ENCODE measurements around the gene LEP.
"Not testable (repeated sequence)": the region's sequence is repeated elsewhere in the genome, so short reads cannot be mapped to it uniquely, and the experiment has no call there.

LEP gene

DNA sequence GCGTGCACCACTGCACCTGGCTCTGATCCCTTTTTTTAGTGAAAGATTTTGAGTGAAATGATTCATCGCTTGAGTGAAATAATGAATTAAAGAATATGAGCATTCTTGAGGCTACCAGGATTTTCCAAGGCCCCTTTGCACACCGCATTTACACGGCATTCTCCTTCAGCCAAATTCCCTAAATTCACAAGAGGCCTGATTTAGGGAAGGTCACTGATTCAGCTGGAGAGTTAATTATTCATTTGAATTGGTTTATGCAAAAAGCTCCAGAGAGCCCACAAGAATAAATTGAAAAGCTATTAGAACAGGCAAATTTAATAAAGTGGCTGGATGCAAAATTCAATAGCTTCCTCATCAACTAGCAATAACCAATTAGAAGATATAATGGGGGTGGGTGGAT is 46.5 kb downstream of the LEP start:
- H3K9me3 Mint-ChIP-seq: no peaks in the 10 kb centered on the region
- peaks cover 3% of the 10 kb centered on the region for H3K27me3 Mint-ChIP-seq (ENCODE audit: low read depth)
- H3K4me3 Mint-ChIP-seq: no peak overlapping the region
- no peaks in the 10 kb centered on the region for H3K36me3 Mint-ChIP-seq (ENCODE audit: low read depth)
- H3K27ac Mint-ChIP-seq: no peak overlapping the region
- H3K4me1 Mint-ChIP-seq (ENCODE audit: low read depth): no peaks in the 10 kb centered on the region

DNA sequence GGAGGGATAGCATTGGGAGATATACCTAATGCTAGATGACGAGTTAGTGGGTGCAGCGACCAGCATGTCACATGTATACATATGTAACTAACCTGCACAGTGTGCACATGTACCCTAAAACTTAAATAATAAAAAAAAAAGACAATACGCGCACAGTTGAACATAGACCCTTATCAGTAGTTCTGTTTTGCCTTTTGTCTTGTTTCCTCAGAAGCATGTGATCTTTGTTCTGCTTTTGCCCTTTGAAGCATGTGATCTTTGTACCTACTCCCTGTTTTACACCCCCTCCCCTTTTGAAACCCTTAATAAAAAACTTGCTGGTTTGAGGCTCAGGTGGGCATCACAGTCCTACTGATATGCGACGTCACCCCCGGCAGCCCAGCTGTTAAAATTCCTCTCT is 56.9 kb downstream of the LEP start:
- not testable (repeated sequence) for H3K9me3 Mint-ChIP-seq; H3K4me3 Mint-ChIP-seq; H3K4me1 Mint-ChIP-seq (ENCODE audit: low read depth); H3K27me3 Mint-ChIP-seq (ENCODE audit: low read depth); H3K27ac Mint-ChIP-seq; H3K36me3 Mint-ChIP-seq (ENCODE audit: low read depth)

DNA sequence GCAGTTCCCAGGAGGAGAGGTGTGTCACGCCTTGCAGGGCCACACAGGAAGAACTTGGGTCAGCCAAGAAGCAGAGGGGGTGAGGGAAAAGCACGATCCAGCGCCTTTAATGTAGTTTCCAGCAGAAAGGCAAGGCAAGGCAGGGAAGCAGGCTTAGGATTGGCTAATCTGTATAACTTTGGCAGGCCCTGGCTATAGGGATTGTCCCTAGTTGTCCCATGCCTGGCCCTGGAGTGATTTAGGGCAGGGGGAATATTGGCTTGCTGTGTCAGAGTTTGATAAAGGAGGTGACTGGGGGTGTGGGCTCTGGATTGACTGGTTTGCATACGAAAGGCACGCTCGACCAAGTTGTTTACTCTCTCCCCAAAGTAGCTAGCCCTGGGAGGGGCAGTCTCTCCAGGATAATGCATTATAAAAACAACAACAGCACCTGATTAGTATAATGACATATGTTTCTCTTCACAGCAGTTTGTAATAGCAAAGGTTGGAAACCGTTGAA is 58.1 kb downstream of the LEP start:
- Mint-ChIP-seq H3K4me1 (ENCODE audit: low read depth) (no peaks in the 10 kb centered on the region), H3K36me3 (ENCODE audit: low read depth) (no peaks in the 10 kb centered on the region), H3K4me3 (no peak overlapping the region), H3K27ac (no peak overlapping the region), H3K9me3 (no peaks in the 10 kb centered on the region), H3K27me3 (ENCODE audit: low read depth) (no peaks in the 10 kb centered on the region)

DNA sequence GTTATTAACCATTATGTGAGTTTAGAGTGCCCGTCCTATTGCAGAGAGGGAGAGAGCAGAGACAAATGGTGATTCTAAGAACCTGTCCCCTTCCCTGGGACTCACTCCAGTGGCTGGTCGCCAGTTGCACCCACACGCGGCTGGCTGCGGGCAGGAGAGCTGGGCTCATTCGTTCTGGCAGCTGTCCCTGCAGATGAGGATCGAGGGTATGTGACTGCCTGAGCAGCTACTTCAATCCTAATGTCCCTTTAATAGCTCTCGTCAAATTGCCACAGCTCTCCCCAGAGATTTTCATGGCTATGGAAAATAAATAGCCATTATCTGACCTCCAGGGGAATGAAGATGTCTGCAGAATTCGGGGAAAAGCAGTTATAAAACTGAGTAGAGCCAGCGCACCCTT is 61.1 kb downstream of the LEP start:
- no peaks in the 10 kb centered on the region for H3K27me3 Mint-ChIP-seq (ENCODE audit: low read depth)
- no peak overlapping the region for H3K27ac Mint-ChIP-seq
- no peaks in the 10 kb centered on the region for H3K9me3 Mint-ChIP-seq
- no peak overlapping the region for H3K4me3 Mint-ChIP-seq
- H3K36me3 Mint-ChIP-seq (ENCODE audit: low read depth): peaks cover 10% of the 10 kb centered on the region
- no peaks in the 10 kb centered on the region for H3K4me1 Mint-ChIP-seq (ENCODE audit: low read depth)

DNA sequence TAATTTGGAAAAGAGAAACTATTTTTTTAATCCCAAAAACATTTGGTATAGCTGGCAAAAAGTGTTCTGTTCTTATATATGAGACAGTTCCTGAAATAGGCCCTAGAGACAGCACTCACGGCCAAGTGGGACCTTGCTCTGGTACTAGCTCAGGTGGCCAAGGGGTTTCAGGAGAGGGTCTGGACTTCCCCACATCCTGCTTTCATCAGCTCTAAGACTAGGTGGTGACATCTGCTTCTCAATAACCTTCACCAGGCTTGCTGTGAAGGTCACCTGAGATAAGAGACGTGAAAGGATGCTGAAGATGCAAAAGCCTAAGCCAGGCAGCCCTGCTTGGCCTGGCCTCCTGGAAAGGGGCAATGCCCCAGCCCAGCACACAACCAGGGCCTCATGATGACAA is 62.1 kb downstream of the LEP start:
- H3K9me3 Mint-ChIP-seq: no peaks in the 10 kb centered on the region
- H3K4me1 Mint-ChIP-seq (ENCODE audit: low read depth): no peaks in the 10 kb centered on the region
- no peaks in the 10 kb centered on the region for H3K27me3 Mint-ChIP-seq (ENCODE audit: low read depth)
- no peak overlapping the region for H3K4me3 Mint-ChIP-seq
- H3K27ac Mint-ChIP-seq: no peak overlapping the region
- H3K36me3 Mint-ChIP-seq (ENCODE audit: low read depth): peaks cover 11% of the 10 kb centered on the region

DNA sequence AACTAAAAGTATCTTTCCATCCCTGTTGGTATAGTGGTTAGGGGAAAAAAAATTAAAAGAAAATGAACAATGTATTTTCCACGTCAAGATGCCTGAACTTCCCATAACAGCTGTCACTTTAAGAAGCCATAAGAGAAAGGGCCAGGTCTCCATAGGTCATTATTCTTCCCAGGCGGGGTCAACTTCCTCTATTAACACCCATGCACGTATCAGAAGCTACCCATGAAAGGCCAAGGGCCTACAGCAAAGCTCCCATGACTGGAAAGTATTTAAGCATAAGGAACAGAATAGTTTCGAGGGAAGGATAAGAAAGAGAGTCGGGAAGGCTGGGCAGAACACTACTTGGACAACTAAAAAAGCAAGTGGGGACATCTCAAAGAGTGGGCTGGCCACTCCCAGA is 62.6 kb downstream of the LEP start:
- Mint-ChIP-seq H3K9me3 (no peaks in the 10 kb centered on the region), H3K36me3 (ENCODE audit: low read depth) (peaks cover 15% of the 10 kb centered on the region), H3K27ac (no peak overlapping the region), H3K4me3 (no peak overlapping the region), H3K4me1 (ENCODE audit: low read depth) (no peaks in the 10 kb centered on the region), H3K27me3 (ENCODE audit: low read depth) (no peaks in the 10 kb centered on the region)

DNA sequence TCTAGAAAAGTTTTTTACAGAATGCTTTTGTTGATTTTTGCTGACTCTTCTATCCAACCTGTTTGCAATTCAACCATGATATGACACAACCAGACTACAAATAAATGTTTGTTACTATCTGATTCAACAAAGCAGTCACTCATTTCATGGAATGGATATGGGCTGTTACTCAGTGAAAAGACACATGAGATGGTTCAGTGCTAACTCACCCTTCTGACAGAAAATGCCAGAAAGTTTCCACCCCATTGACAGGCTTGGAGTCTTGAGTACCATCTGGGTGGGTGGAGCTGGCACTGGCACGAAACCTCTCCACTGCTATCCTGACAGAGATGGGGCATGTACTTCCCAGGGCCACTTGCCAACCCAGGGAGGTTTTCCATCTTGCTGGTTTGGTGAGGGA is 63.1 kb downstream of the LEP start:
- no peak overlapping the region for H3K4me3 Mint-ChIP-seq
- H3K27ac Mint-ChIP-seq: no peak overlapping the region
- H3K27me3 Mint-ChIP-seq (ENCODE audit: low read depth): no peaks in the 10 kb centered on the region
- no peaks in the 10 kb centered on the region for H3K9me3 Mint-ChIP-seq
- H3K36me3 Mint-ChIP-seq (ENCODE audit: low read depth): peaks cover 18% of the 10 kb centered on the region
- no peaks in the 10 kb centered on the region for H3K4me1 Mint-ChIP-seq (ENCODE audit: low read depth)

DNA sequence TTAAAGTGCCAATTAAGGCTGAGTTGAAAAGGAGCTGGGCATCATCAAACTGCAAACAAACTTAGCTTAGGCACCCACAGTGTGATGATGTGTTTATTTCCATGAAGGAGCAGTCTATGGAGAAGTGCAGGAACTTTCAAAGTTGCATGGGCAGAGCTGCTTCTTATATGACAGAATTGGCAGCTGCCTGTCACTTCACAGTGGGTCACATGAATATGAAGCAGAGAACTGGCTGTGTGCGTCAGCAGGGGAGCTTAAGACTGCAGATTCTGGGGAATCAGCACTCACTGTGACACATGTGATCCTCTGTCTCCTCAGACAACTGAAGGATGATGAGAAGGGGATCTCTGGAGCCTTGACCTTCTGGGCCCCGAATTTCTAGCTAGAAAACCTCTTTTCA is 66.0 kb downstream of the LEP start:
- no peaks in the 10 kb centered on the region for H3K27me3 Mint-ChIP-seq (ENCODE audit: low read depth)
- H3K4me1 Mint-ChIP-seq (ENCODE audit: low read depth): no peaks in the 10 kb centered on the region
- no peaks in the 10 kb centered on the region for H3K9me3 Mint-ChIP-seq
- H3K27ac Mint-ChIP-seq: no peak overlapping the region
- peaks cover 25% of the 10 kb centered on the region for H3K36me3 Mint-ChIP-seq (ENCODE audit: low read depth)
- no peak overlapping the region for H3K4me3 Mint-ChIP-seq

All from T-helper 1 cell treated with Interleukin-12 subunit alpha and Interleukin-12 subunit beta and Interleukin-4 antibody, amounts not matched to agents 30 μg/mL and 1 μg/mL, for 36 hours (primary cell).